Fibroblast of peridontal ligament (primary cell): ENCODE data around the gene TNP1.

ENCODE experiments used
- DNase-seq: peaks from one replicate; pipeline ENCODE4 v3.0.0-alpha.2; 2010; ENCODE audit errors: extremely low read depth

TNP1 gene, protein sequence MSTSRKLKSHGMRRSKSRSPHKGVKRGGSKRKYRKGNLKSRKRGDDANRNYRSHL

DNA sequence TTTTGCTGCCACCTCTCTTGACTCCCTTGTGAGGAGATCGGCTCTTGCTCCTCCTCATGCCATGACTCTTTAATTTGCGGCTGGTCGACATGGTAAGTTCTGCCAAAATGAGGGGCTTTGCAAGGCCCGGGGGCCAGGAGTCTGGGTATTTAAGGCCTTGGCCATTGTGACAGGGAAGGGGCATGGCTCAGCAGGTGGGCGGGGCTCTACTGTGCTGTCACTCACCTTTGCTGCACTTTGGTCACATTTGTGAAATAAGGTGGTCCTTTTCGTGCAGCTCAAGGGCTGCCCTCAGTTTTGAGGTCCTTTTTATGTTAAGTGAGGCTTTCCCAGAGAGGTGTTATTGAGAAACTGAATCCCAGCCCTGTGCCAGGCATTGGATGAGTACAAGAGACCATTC lies at the start of gene TNP1:
Gene TNP1 (minus strand): TSS at position 121 of the 400 bp plus-strand sequence. CDS start 30 bp downstream, at position 91.
- no peak for DNase-seq

DNA sequence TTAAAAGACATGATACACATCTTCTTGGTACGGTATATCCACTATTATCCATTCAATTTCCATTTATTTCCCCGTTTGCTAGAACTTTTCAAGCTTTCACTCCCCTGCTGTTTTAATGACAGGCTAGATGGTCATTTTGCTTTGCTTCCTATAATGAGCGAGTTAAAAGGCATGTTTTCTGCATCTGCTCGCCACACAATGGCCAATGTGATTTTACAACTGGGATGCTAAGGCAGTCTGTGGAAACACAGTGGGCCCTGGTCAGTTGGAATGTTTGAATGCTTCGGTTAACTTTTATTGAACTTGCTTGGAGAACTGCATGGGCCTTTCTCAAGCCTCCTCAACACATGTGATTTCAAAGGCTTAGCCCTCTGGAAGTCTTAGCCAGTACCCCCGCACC lies 48.4 kb upstream of the TNP1 start:
- no peak for DNase-seq

DNA sequence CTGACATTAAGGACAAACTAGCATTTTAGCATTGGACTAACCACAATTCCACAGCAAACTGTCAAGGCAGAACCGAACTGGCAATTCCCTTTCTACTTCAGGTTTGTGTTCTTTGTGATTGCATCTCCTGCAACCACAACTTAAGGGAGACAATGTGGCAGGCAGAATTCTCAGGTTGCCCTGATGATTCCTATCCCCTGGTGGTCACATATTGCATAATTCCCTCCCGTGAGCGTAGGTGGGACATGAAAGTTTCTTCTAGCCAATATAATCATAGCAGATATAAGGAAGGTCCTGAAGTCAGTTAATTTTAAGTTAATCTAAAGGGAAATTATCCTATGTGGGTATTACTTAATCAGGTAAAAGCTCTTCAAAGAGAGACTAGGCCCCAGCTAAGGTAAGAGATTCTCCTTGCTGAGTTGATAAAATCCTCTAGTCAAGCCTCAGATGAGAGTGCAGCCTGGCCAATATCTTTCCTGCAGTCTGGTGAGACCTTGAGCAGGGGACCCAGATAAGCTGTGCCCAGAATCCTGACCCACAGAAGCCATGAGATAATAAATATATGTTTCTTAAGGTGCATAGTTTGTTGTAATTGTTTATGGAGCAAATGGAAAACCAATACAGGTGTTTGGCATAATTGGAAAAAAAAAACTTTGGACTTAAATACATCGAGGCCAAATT lies 45.9 kb upstream of the TNP1 start:
- DNase-seq: no peak

DNA sequence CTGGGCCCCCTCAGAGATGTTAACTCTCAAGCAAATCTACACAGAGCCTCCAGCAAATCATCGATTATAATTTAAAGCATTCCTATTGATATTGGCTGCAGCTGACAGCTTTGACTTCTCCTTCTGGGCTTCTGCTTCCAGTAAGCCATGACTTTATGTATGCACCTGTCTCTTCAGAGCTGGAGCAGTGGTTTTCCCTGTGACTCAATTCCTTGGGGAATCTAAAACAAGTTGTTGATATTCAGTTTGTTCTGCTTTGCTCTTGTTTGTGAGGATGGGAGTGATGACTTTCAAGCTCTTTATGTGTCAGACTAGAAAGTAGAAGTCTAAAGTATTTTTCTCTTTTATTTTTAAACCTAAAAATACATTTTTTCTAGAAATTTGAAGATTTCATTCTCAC lies 45.1 kb upstream of the TNP1 start:
- DNase-seq: no peak

DNA sequence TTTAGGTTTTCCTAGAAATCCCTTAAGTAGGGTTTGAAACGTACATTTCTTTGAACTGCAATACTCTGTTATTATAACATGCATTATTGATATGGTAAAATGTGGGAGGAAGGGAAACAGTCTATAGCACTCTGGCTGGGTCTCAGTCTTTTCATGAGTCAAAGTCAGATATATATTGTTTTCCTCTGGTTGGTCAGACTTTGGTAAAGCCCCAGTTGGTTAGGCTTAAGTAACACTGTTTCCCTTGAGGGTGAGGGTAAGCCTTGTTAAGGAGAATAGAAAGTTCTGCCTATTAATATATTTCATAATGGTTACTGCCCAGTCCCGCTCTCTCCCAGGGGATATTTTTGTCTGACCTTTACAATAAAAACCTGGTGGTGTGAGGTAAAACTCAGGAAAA lies 44.7 kb upstream of the TNP1 start:
- DNase-seq: no peak

GRCh38 chr2:216903470-216903869 lies 43.6 kb upstream of the TNP1 start:
- no peak for DNase-seq

GRCh38 chr2:216901273-216901672 lies 41.4 kb upstream of the TNP1 start:
- no peak for DNase-seq

GRCh38 chr2:216900406-216900805 lies 40.5 kb upstream of the TNP1 start:
- DNase-seq: no peak

DNA sequence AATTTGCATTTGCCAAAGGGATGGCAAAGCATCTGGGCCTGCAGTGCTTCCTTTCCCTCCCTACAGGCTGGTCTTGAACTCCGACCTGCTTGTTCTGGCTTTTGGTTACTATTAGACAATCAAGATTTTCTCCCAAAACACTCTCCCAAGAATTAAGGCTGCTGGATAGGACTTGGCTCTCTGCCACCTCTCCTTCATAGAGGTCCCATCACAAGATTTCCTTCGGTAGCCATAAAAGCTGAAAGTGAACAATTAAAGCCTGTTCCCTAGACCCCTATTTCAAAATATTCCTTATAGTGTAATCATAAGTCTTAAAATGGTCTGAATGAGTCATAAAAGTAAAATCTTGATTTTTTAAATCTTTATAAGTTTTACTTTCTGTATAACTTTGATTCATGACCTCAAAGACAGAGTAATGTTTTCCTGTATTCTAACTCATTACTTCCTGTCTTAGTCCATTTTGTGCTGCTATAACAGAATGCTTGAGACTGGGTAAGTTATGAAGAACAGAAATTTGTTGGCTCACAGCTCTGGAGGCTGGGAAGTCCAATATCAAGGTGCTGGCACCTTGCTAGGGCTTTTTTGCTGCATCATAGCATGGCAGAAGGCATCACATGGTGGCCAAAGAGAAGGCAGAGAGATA lies 37.8 kb upstream of the TNP1 start:
- DNase-seq: peak; percentile 4

DNA sequence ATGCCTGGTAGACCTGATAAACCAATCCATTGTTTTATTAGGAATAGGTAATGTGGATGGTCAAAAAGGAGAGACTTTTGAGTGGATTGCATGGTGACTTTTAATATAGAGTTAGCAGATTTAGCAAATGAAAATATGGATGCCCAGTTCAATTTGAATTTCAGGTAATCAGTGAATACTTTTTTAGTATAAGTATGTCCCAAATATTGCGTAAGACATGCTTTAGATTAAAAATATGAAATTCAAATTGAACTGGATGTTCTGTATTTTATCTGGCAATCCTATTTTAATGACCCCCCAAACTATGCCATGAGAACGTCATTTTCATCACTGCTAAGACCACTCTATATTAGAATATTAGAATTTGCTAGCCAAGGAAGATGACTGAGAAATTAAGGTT lies 30.3 kb upstream of the TNP1 start:
- no peak for DNase-seq

DNA sequence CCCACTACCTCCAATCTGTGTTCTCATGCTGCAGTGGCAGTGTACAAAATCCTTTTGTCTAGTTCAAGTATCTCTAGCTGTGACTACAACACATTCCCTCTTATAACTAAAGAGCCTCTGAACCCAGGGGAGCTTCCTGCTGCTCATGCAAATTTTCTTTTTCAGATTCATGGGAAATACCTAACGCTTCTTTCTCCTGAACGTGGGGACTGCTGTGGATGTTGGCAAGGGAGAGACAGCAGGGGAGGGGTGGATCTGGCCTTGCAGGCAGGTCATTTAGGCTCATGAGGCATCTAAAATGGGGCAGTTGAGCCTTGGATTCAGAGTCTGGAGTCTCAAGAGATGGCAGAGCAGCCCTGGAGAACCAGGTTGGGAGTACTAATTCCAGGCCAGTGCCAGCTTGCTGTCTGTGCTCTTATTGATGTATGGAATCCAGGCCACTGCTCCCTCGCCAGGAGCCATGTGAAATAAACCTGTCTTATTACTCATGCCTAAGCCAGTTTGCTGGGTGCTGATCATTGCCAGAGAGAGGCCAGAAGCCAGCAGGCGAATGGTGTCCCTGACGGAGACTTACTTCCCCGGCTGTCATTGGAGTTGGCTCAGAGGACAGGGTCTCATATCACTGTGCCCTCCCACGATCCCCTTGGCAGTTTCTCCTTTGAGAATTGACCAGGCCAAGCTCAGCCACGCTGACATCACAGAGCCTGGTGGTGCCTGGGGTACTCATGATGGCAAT lies 29.2 kb upstream of the TNP1 start:
- no peak for DNase-seq

DNA sequence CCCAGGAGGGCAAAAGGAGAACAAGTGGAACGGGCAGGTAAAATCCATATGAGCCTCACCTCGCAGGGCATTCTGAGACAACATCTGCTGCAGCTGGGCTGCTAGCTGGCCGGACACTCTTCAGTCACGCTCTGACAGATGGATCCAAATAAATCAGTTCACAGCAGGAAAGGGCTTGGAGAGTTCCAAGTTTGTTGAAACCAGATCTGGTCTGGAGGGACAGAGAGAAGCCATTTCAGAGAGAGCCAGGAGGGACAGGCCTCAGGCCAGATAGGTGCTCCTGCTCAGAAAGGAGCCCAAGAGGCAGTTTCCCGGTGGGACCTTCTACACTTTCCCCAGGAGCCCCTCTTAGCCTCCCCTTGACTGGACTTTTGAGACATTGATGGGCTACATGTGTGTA lies 28.2 kb upstream of the TNP1 start:
- no peak for DNase-seq

DNA sequence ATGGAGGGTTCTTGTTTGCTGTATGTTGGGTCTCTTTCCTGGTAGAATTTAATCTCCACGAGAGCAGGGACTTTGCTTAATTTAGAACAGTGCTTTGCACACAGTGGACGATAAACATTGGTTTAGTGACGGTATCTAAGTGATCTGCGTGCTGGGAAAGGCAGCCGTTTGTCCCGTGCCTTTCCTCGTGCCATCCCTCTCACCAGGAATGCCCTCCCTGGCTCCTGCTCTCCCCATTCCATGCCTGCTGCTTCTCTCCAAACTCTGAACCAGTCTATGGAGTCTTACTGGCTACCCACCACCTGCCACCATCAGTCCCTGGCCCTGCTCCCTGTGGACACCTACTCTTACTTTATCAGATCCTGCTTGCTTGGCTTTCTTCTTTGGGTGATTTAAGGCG lies 27.3 kb upstream of the TNP1 start:
- no peak for DNase-seq

DNA sequence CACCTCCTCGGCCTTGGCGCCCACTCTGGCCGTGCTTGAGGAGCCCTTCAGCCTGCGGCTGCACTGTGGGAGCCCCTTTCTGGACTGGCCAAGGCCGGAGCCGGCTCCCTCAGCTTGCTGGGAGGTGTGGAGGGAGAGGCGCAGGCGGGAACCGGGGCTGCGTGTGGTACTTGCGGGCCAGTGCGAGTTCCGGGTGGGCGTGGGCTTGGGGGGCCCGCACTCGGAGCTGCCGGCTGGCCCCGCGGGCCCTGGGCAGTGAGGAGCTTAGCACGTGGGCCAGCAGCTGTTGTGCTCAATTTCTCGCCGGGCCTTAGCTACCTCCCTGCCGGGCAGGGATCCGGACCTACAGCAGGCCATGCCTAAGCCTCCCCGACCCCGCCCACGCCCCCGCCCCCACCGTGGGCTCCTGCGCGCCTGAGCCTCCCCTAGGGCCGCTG lies 25.3 kb upstream of the TNP1 start:
- no peak for DNase-seq

DNA sequence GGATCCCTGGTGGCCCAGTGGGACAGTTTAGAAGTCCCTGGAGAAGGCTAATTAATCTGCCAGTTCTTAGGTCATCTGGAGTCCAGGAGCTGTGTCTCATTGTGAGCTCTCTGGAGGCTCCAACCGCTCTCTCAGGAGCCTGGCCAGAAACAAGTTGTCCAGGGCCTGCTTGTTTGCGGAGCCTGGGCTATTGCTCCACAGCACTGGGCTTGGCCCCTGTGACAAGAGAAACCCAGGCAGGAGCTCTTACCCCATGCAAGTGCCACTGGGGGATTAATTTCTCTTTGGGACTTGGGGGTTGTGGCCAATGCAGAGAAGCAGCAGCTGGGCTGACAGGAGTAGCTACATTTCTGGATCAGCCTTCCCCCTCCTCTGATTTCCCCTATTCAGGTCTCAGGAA lies 24.5 kb upstream of the TNP1 start:
- no peak for DNase-seq

- no peak for DNase-seq
Observed at GRCh38 chr2:216882876-216883275, 23.0 kb upstream of the TNP1 start.

- DNase-seq: no peak
Observed at GRCh38 chr2:216881411-216881810, 21.5 kb upstream of the TNP1 start.

- peak; percentile 80 for DNase-seq
Observed at GRCh38 chr2:216880509-216881184, 20.8 kb upstream of the TNP1 start.

DNA sequence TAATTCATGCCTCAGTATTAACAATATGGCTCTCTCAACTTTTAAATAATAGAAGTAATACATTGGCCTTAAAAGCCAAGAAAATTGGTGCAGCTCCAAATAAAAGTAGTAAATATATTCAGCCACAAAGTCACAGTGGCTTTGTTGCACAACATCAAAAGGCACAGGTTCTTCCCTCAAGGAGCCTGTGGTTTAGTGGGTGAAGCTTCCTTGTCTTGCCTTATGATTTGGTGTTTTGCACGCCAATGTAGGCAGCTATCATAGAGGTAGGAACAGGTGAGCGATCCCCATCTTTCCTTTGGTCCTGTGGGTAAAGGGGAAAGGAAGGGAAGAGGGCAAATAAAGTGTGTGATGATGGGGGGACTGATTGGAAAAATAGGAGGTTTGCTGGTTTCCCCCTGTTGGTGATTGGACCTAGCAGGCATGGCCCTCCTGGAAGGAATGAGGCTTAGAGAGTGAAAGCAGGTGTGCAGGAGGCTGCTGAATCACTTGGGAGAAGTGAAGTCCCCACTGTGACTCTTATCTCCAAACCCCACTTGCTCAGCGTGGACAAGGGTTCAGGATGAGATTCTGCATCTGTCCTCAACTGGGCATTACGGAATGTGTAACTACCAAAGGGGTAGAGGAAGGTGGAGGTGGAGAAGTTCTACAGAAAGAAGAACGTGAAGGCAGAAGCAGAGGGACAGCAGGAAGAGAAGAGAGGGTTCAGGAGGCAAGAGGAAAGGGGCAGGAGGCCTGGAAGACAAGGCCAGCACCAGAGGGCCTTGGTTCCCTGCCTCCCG lies 20.1 kb upstream of the TNP1 start:
- no peak for DNase-seq

DNA sequence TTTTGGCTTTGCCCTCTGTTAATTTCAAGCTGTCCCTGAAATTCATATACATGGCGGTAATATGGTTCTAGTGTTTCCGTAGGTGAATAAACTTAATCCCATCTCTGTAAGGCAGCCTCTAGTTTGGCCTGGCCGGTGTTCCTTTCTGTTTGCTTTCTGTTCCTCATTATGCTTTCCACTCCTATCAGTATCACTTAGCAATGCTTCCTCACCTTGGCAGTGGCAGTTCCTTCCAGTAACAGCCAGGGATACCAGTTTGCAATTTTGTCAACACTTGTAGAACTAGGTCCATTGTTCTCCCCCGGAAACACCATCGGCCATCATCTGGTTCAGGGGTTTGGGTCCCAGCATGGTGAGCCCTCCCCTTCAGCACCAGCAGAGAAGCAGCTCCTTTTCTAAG lies 18.2 kb upstream of the TNP1 start:
- DNase-seq: no peak

DNA sequence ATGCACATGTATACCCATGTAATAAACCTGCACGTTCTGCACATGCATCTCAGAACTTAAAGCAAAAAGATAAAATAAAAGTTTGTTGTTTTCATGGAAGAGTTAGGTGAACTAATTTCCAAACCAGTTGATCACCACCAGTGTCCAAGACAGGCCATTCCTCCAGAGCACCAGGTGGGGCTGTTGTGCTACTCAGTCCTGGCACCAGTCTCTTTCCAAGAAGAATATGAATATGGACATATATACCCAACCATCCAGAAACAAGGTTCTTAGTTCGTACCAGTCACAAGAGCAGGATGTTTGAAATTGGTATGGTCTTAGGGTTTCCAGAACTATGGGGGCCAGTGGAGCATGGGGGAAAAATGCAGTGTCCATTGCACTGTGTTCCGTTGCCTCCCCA lies 17.2 kb upstream of the TNP1 start:
- DNase-seq: no peak

- no peak for DNase-seq
Observed at GRCh38 chr2:216875862-216876261, 16.0 kb upstream of the TNP1 start.
